HG03342 (cell line): Measurements from ENCODE around the gene LOXHD1.

Experiments used
- ATAC-seq: cut with Tn5 transposase; IDR thresholded peaks from one replicate; pipeline ENCODE4 v1.9.1; 2021; ENCODE audit warnings: mild to moderate bottlenecking, moderate library complexity; ENCODE audit not compliant: unreplicated experiment

The LOXHD1 gene

DNA sequence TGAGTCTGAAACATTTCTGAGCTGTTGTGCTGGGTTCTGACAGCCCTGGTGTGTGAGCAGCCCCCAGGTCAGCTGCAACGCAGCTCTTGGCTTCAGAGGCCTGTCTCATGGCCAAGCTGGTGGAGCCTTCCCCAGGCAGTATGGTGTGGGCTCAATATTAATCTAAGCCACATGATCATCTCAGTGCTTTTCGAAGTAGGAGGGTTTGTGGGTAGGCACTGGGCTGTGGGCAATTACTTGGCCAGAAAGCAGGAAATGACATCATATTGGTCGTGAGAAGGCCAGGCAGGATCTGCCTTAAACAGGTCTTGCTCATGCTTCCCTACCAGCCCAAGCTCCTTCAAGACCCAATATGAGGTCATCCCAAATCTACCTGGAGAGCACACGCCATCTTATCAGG, 26.9 kb downstream of the LOXHD1 start:
- ATAC-seq: no peak

DNA sequence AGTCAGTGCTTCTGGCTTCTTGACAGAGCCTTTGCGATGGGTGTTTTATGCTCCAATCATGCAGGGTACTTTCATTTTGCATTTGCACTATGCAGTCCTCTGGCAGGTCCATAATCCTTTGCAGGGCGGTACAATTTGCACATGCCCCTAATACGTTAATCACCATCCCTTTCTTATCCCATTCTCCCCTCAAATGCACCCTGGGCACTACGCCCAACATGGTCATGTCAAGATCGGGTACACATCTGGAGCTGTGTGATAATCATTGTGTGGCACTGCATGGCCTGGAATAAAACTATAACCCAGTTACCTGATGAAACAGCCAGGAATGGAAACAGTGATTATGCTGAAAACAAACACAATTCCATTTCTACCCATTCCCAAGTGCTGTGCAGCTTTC, 27.7 kb downstream of the LOXHD1 start:
- ATAC-seq: no peak

DNA sequence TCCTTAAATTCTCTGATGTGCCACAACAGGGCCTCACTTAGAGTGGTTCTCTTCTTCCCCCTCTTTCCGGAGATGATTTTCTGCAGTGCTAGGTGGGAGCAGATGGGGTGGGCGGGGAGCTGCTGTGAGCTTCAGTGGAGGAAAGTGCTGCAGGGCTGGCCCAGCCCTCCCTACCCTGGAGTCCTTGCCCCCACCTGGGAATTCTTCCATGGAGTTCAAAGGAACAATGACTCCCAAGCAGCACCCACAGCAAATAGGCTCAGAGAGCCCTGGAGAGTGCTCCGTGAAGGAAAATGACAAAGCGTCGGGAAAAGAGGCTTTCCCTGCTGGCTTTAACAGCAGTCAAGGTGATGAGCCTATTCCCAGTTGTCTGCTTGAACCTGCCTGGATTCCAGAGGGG, 28.8 kb downstream of the LOXHD1 start:
- ATAC-seq: no peak

DNA sequence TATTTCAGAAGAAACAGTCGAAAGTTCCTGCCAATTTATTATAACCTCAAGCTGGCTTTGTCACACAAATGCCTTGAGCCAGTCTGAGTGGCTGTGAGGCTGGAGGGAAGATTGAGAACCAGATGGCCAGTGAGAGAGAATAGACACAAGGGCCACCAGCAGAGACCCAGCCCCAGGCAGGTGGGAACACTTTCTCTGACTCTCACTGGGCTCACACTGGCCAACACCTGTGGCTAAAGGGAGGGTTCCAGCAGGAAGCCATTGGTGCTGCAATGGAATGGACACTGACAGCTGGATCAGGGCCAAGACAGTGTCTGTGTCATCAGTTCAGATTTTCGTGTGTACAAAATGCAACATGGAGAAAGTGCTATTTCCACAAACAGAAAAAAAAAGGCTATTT, 29.9 kb downstream of the LOXHD1 start:
- no peak for ATAC-seq

DNA sequence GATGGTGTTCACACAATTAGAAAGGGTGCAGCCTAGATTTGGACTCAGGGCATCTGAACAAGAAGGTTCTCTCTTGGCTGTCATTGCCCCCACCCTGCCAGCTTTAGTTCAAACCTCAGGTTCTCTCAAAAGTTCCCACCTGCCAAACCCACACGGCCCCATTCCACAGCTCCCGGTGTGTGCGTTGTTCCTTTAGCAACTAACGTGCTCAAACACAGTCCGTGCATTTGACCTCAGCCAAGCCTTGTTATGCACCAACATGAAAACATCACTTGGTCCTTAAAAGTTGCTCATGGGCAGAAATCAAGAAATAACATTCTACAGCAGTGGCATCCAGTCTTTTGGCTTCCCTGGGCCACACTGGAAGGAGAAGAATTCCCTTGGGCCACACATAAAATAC, 32.0 kb downstream of the LOXHD1 start:
- no peak for ATAC-seq

DNA sequence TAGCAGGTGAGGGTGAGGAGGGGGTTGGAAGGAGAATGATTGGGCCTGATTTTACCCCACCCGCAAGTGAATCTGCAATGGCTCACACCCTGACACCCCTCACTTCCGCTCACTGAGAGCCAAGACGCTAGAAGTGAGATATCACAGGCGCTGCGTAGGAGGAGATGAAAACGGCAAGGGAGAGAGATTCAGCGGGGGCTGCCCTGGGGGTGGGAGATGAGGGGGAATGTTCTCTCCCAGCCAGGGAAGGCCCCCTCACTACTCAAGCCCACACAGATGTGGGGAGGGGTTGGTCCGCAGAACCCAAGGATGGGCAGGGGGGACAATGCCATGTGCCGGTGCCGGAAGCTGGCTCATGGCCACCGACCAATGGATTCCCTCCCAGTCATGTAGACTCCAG, 32.9 kb downstream of the LOXHD1 start:
- no peak for ATAC-seq

DNA sequence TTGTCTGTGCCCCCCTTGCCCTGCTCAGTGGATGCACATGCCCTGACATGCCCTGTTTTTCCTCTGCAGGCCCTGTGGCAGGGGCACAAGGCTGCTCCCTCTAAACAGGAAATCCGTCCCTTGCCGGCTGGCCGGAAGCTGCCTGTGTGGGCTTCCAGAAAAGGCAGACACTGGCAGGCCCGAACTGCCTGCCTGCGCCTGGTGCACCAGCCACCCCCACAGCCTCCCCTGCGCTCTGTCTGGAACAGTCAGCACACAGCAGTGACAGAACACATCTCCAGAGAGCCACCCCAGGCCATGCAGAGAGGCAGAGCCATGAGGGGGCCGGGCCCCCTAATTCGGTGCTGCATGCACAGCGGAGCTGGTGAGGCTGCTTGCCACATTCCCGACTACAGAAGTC, 33.5 kb downstream of the LOXHD1 start:
- ATAC-seq: no peak

DNA sequence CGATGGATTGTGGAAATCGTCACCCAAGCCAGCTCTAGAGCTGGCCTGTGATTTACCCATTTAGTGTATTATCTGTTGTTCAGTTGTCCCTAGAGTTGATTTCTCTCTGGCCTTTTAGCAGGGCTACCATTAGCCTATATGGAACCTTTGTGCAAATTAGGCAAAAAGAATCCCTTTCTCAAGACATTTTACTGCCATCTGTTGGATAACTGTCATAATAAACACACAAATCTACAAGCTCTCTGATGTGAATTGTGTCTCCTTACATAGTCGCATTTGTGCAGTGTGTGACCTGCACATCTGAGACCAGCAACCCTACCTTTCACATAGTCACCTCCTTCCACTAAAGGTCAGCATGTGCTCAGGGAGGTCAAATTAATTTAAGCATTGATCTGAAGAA, 34.0 kb downstream of the LOXHD1 start:
- ATAC-seq: no peak

DNA sequence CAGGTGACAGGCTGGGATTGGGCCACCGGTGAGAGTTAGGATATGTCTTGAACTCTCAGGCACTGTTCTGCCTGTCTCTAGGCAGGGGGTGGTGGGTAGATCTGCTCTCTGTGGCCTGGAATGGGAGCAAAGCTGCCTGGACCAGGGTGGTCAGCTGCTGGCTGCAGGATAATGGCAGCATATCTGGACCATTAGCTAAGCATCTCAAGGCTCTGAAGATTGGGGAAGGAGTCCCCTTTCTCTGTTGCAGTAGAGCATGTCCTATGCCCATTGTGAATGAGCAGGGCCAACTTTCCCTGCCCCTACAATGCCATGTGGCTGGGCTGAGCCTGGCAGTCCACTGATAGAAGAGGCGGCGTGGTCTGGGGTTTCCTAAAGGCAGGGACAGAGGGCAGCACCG, 34.6 kb downstream of the LOXHD1 start:
- ATAC-seq: no peak

DNA sequence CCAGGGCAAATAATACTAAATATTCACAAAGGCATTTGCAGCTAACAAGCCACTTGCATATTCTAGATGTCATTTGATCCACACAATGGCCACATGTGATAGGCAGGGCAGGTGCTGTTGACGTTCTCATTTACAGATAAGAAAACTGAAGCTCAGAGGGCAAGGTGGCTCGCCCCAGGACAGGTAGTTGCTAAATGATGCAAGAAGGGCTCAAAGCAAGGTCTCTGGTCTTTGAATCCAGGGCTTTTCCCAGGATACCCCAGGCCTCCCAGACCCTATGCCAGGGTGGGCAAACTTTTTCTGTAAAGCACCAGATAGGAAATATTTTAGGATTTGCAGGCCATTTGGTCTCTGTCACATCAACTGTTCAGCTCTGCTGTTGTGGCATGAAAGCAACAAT, 35.1 kb downstream of the LOXHD1 start:
- ATAC-seq: no peak

DNA sequence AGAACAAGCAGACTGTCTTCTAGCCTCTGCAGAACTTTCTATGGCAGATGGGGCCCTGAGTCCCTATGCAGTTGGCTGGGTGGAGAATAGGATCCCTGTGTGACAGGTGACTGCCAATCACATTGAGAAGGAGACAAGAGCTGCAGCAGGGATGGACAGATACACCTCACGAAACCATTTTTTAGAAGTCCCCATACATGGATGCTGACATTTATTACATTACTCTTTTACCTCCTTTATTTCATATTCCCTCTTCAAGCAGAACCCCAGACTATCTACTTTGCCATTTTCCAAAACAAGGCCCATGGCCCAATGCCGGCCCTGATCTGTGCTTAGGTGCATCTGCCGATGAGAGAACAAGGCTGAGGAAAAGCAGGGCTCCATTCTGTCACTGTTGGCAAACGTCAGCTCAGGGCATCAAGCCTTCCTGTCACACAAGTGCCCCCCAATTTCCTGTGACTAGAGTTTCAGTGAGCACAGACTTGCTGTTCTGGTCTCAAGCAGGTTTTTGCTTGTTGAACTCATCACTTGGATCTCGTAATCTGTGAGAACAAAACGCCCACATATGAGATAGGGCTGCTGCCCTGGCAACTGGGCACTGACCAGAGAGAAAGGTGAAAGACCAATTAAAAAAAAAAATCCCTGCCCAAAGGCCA, 35.8 kb downstream of the LOXHD1 start:
- no peak for ATAC-seq

DNA sequence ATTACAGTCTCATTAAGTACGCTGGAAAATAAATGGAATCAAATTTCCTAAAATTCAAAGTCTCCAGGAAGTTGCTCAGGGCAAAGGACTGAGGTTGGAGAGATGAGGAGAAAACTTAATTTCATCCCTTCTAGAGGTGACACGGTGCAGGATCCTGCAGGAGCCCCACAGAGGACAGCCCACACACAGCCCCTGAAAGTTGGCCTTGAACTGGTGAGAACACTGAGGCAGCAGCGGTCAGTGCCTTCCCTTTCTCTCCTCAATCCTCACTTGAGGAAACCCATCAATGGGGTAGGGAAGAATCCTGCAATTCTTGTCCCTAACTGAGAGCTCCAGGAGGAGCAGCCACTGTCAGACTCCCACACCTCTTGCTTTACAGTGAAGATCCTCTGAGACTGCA, 37.5 kb downstream of the LOXHD1 start:
- no peak for ATAC-seq

DNA sequence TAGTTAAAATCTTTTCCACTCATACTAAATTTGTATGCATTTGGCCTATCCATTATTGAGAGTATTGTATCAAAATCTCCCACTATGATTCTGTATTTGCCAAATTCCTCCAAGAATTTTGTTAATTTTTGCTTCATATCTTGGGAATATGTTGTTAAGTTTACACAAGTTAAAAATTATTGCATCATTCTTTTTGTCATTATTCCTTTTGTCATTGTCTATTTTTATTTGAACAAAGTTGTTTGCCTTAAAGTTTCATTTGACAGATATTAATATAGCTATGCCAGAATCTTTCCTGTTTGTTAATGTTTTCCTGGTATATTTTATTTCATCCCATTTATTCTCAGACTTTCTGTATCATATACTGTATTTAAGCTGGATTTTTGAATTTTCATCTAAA, 41.3 kb downstream of the LOXHD1 start:
- no peak for ATAC-seq

DNA sequence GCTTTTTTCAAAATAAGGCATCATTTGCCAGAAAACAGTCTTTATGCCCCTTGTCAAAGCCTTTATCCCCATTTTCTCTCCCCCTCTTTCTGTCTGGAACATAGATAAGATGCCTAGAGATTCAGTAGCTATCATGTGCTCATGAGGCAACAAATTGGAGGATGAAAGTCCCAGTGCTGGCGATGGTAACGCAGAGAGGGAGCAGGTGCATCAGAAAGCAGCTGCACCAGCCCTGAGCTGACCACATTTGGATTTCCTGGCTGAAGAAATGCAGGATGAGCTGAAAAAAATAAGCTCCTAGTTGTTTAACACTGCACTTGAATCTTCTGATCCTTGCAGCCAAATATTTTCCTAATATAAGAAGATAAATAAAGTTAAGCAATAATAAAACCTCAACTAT, 48.0 kb downstream of the LOXHD1 start:
- no peak for ATAC-seq

DNA sequence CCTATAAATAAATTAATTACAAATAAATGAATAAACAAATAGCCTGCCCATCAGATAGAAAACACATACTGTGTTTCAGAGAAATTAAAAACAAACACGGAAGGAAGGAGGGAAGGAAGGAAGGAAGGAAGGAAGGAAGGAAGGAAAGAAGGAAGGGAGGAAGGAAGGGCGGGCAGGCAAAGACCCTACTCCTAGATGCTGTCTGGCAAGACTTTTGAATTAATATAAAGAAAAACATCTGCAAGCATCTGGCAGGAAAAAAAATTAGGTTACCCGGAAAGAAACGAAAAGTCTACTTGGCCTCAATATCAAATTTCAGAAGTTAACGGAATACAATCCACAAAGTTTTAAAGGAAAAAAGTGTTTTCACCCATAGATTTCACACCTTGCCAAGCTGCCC, 49.1 kb downstream of the LOXHD1 start:
- ATAC-seq: no peak

DNA sequence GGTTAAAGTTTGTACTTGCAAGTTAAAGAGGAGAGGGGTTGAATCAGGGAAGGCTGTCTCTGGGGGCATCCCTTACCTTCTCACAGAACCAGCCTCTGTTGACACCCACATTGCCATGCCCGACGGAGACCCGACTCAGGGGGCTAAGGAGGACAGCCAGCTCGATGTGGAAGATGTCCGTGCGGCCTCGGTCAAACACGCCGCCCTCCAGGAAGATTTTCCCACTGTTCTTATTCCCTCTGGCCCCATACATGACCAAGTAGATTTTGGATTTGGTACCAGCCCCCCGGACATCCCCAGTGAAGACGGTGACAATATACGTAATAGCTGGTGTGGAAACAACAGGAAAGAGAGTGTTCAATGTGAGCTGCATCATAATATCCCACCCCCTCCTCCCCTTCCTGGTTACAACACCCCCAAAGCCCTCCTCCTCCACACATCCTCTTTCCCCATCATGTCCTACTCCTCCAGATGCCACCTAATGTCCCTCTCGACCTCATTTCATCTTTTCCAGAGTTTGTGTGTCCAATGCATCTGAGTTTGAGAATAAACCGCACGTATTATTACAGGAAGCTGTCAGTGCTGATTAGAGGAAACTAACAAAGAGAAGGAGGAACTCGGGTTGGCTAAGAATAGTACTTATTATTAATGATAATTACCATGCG, 55.7 kb downstream of the LOXHD1 start:
- ATAC-seq: no peak

DNA sequence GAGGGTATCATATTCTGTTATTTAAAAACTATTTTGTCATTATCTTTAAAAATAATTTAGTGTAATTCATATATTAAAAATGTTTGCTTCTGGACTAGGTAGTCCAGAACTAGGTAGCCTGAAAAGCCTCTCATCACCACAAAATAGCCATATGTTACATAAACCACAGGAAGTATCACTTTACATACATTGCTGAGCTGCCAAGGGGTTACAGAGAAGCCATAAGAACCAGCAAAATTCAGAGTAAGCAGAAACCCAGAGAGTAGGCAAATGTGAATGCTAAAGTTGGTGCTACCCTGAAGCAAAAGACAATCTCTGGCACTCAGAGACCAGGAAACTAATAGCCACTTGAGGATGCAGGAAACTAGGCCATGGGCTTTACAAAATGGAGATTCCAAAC, 60.9 kb downstream of the LOXHD1 start:
- no peak for ATAC-seq

DNA sequence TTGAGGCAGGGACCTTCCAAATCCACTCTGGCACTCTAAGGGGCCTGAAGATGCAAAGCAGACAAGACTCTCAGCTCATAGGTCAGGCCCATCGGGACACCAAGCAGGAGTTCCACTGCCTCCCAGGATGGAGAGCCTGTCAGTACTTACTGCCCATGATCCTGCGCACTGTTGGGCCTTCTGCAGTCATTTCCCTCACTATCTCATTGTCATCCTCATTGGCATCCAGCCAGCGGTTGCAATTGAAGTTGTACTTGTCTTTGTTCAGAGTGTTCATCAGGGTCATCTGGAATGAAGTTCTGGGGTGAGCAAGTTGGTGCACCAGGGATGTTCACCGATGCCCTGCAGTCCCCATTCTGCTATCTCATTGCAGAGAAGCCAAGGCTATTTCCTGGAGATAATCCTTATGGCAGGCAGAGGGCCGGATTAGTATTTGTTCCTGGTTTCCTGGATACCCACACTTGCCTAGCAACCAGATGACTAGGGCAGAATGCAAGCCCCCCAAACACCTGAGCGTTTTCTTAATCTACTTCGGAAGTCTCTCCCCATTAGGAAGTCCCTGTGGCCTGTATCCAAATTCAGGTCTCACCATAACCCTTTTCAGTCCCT, 65.1 kb downstream of the LOXHD1 start:
- ATAC-seq: no peak

DNA sequence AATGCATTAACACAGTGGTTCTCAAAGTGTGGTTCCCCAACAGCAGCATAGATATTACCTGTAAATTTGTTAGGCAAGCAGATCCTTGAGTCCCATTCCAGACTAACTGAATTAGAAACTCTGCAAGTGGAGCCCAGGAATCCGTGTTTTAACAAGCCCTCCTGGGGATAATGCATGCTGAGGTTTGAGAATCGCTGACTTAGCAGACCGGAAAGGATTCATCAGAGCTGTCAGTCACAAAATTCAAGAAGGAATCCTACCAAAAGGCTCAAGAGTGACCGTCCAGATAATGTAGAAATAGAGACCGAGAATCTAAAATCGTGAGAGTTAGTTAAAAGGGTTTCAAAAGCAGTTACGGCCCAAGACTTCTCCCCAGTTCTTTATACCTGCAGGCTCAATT, 66.9 kb downstream of the LOXHD1 start:
- ATAC-seq: no peak

DNA sequence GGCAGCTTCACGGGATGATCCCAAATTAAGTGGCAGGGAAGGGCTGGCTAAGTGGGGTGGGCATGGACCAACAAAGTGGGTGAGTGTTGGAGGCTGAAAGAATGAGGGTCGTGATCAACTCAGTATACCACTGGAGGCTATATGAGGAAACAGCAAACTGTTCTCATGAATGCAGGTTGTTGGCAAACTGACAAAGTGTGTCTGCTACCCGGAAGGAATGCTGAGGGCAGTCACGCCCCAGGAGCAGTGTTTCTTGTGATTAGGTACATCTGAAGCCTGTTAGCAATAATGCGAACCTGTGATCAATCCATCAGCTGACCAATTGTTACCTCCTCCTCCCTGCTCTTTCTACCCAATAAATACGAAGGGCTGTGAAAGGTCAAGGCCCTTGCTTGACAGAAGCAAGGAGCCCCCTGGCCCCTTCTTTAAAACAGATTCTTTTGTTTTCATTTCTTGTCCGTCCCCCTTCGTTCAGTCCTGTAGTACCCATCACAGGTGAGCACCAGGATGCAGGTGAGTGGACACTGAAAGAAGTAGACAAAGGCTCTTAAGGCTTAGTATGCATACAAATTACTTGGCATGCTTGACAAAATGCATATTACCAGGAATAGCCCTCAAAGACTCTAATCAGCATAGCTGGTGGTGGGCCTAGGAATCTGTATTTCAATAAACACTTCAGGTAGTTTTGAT, 67.9 kb downstream of the LOXHD1 start:
- no peak for ATAC-seq

DNA sequence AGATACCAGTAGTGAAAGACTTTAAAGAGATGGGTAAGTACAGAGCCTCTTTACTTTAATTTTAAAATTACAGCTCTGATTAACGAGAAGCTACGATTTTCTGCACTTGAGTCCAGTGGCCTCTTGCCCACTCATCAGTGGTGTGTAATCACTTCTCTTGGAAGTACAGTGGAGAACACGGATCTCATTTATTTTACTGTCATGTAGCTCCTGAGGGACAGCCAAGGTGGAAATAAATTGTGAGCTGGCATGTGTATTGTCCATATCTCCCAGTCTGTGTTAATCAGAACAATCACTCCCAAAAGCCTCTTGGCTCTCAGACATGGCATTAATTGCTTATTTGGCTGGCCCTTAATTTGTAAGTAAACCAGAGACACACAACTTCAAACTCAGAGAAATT, 69.4 kb downstream of the LOXHD1 start:
- ATAC-seq: no peak

DNA sequence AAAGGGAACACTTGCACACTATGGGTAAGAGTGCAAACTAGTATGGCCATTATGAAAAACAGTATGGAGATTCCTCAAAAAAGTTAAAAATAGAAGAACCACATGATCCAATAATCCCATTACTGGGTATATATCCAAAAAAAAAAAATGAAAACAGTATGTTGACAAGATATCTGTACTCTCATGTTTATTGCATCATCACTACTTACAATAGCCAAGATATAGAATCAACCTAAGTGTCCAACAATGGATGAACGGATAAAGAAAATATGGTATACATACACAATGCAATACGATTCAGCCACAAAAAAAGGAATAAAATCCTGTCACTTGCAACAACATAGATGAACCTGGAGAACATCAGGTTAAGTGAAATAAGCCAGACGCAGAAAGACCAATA, 73.3 kb downstream of the LOXHD1 start:
- ATAC-seq: no peak
